Coronary artery (tissue), 2 donors: ENCODE results near the gene DCAF10.
"Not testable (repeated sequence)": the region's sequence is repeated elsewhere in the genome, so short reads cannot be mapped to it uniquely, and the experiment has no call there.

Source experiments
- DNase-seq: peaks from one replicate; pipeline ENCODE4 v3.0.0-alpha.2; 2017; ENCODE audit warnings: low spot score
- H3K27ac ChIP-seq, 2 donors: fragments of 200-600 bp; sonication (generic); one replicate each; pipeline ENCODE4 v1.5.1; 2016 to 2019
- H3K4me3 ChIP-seq: fragments of 200-600 bp; sonication (generic); 2 replicates; pipeline ENCODE4 v1.5.1; 2016; ENCODE audit warnings: mild to moderate bottlenecking, moderate library complexity
- TF ChIP-seq, protein P1 (sequence below): fragments of 200-600 bp; sonication (generic); IDR thresholded peaks from one replicate; pipeline ENCODE4 v1.5.1; 2019; ENCODE audit warnings: antibody characterized with exemption

Gene DCAF10

DNA sequence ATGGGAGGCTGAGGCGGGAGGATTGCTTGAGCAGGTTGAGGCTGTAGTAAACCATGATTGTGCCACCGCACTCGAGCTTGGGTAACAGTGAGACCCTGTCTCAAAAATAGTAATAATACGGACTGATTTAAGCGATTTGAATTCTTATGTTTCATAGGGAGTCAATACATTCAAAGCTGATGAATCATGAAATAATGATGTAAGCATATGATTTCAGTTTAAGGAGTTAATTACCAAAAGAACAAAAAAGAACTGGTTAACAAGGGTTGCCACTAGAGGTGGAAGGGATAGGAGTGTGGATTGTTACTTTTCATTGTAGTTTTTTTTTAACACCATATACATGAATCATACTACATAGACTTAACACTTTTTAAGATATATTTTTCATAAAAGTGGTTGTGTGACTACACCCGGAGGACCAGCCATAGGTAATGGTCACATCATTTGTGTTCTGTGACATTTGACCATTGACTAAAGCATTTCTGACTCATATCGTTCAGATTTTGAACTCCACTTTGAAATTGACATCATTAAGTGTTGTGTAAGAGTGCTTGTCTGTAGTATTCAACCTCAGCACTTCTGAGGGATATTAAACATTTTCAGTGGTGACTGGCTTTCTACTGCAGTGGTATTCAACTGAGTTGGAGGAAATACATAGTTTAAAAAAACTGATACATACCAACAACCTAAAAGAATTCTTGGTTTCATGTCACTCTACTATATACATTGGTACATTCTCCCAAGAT lies 40.0 kb upstream of the DCAF10 start:
- TF ChIP-seq, protein P1, sequence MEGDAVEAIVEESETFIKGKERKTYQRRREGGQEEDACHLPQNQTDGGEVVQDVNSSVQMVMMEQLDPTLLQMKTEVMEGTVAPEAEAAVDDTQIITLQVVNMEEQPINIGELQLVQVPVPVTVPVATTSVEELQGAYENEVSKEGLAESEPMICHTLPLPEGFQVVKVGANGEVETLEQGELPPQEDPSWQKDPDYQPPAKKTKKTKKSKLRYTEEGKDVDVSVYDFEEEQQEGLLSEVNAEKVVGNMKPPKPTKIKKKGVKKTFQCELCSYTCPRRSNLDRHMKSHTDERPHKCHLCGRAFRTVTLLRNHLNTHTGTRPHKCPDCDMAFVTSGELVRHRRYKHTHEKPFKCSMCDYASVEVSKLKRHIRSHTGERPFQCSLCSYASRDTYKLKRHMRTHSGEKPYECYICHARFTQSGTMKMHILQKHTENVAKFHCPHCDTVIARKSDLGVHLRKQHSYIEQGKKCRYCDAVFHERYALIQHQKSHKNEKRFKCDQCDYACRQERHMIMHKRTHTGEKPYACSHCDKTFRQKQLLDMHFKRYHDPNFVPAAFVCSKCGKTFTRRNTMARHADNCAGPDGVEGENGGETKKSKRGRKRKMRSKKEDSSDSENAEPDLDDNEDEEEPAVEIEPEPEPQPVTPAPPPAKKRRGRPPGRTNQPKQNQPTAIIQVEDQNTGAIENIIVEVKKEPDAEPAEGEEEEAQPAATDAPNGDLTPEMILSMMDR: no peak
- no peak for DNase-seq
- H3K27ac ChIP-seq: no peak overlapping the region
- no peak overlapping the region for H3K4me3 ChIP-seq

DNA sequence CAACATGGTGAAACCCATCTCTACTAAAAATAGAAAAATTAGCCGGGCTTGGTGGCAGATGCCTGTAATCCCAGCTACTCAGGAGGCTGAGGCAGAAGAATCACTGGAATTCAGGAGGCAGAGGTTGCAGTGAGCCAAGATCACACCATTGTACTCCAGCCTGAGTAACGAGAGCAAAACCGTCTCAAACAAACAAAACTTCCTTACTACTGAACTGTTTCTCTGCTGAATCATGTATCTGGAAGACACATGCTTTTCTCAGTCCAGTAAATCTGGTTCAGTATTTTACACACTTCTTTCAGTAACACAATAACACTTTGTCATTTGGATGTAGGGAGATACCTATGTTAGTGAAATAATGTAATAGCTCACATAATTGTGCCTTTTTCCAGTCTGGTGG lies 39.1 kb upstream of the DCAF10 start:
- Histone ChIP-seq H3K27ac (no peak overlapping the region), H3K4me3 (no peak overlapping the region)
- TF ChIP-seq, protein P1: no peak
- no peak for DNase-seq

- not testable (repeated sequence) for DNase-seq, H3K4me3 ChIP-seq, H3K27ac ChIP-seq
Measured at GRCh38 chr9:37765263-37765662, 35.3 kb upstream of the DCAF10 start.

DNA sequence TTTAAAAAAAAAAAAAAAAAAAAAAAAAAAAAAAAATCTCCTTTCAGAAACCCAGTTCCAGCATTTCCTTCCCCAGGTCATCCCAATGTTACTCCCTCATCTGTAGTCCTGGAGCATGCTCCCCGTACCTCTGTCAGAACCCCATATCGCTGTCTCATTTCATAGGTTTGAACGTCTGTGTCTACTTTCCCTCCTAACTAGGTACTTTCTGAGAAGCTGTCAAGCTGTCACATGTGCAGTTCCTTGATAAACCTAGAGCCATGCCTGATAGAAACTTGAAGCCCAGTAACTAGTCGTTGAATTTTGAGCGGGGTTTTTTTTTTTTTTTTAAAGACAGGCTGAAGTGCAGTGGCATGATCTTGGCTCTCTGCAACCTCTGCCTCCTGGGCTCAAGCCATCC lies 31.3 kb upstream of the DCAF10 start:
- DNase-seq: no peak
- TF ChIP-seq, protein P1: no peak
- Histone ChIP-seq H3K27ac (no peak overlapping the region), H3K4me3 (no peak overlapping the region)

GRCh38 chr9:37769995-37770394 lies 30.6 kb upstream of the DCAF10 start:
- TF ChIP-seq, protein P1: no peak
- no peak overlapping the region for H3K4me3 ChIP-seq
- DNase-seq: no peak
- H3K27ac ChIP-seq: no peak overlapping the region

- TF ChIP-seq, protein P1: no peak
- Histone ChIP-seq H3K27ac (no peak overlapping the region), H3K4me3 (no peak overlapping the region)
- no peak for DNase-seq
Measured at GRCh38 chr9:37775216-37775919, 25.2 kb upstream of the DCAF10 start.

GRCh38 chr9:37776328-37776727 lies 24.3 kb upstream of the DCAF10 start:
- H3K27ac ChIP-seq: no peak overlapping the region
- DNase-seq: no peak
- TF ChIP-seq, protein P1: no peak
- no peak overlapping the region for H3K4me3 ChIP-seq
